Rectal smooth muscle tissue (tissue), 1 donor: ENCODE results near the gene NPAT.

Experiments used
- H3K27ac ChIP-seq: one replicate; pipeline ENCODE4 v1.7.0; 2013; ENCODE audit warnings: low read depth, low read length, inconsistent platforms
- H3K27me3 ChIP-seq: one replicate; pipeline ENCODE4 v1.7.0; 2013; ENCODE audit warnings: low read length; ENCODE audit not compliant: control insufficient read depth, insufficient read depth
- H3K36me3 ChIP-seq: one replicate; pipeline ENCODE4 v1.7.0; 2013; ENCODE audit warnings: low read length; ENCODE audit not compliant: control insufficient read depth, insufficient read depth
- H3K4me1 ChIP-seq: one replicate; pipeline ENCODE4 v1.7.0; 2013; ENCODE audit warnings: low read length; ENCODE audit not compliant: control insufficient read depth, insufficient read depth
- H3K4me3 ChIP-seq: one replicate; pipeline ENCODE4 v1.7.0; 2013; ENCODE audit warnings: low read length
- H3K9ac ChIP-seq: one replicate; pipeline ENCODE4 v1.7.0; 2013; ENCODE audit warnings: low read length

Gene NPAT

GRCh38 chr11:108228251-108228650, 5.8 kb upstream of the NPAT start:
- Histone ChIP-seq H3K4me3 (no peak overlapping the region), H3K4me1 (peaks cover 9% of the 10 kb centered on the region), H3K27me3 (no peaks in the 10 kb centered on the region), H3K36me3 (peaks cover 6% of the 10 kb centered on the region), H3K9ac (no peak overlapping the region), H3K27ac (no peak overlapping the region)

GRCh38 chr11:108226036-108226435, 3.6 kb upstream of the NPAT start:
- Histone ChIP-seq H3K36me3 (peaks cover 3% of the 10 kb centered on the region), H3K4me3 (no peak overlapping the region), H3K9ac (no peak overlapping the region), H3K4me1 (peaks cover 11% of the 10 kb centered on the region), H3K27ac (no peak overlapping the region), H3K27me3 (no peaks in the 10 kb centered on the region)

- peaks cover 11% of the 10 kb centered on the region for H3K4me1 ChIP-seq
- no peaks in the 10 kb centered on the region for H3K27me3 ChIP-seq
- peaks cover 3% of the 10 kb centered on the region for H3K36me3 ChIP-seq
- peak overlapping the region; percentile 32 for H3K4me3 ChIP-seq
- no peak overlapping the region for H3K9ac ChIP-seq
- peak overlapping the region; percentile 27 for H3K27ac ChIP-seq
Measured at GRCh38 chr11:108224911-108225786, 2.7 kb upstream of the NPAT start.

- Histone ChIP-seq H3K4me3 (peak overlapping the region; percentile 93), H3K9ac (no peak overlapping the region), H3K36me3 (no peaks in the 10 kb centered on the region), H3K27me3 (no peaks in the 10 kb centered on the region), H3K4me1 (peaks cover 11% of the 10 kb centered on the region), H3K27ac (peak overlapping the region; percentile 86)
Measured at GRCh38 chr11:108224366-108224765, 1.9 kb upstream of the NPAT start.

GRCh38 chr11:108223348-108224149, 1.1 kb upstream of the NPAT start:
- no peaks in the 10 kb centered on the region for H3K36me3 ChIP-seq
- H3K4me1 ChIP-seq, result peaks cover 11% of the 10 kb centered on the region
- peak overlapping the region; percentile 93 for H3K4me3 ChIP-seq
- peak overlapping the region; percentile 86 for H3K27ac ChIP-seq
- H3K9ac ChIP-seq, result peak overlapping the region; percentile 42
- H3K27me3 ChIP-seq, result no peaks in the 10 kb centered on the region

GRCh38 chr11:108221911-108222573, 396 bp downstream of the NPAT start:
- H3K36me3 ChIP-seq, result no peaks in the 10 kb centered on the region
- peak overlapping the region; percentile 66 for H3K9ac ChIP-seq
- H3K4me3 ChIP-seq, result peak overlapping the region; percentile 81
- H3K4me1 ChIP-seq, result peaks cover 11% of the 10 kb centered on the region
- H3K27ac ChIP-seq, result peak overlapping the region; percentile 83
- H3K27me3 ChIP-seq, result no peaks in the 10 kb centered on the region

- peak overlapping the region; percentile 66 for H3K9ac ChIP-seq
- no peaks in the 10 kb centered on the region for H3K36me3 ChIP-seq
- H3K4me1 ChIP-seq, result peaks cover 11% of the 10 kb centered on the region
- peak overlapping the region; percentile 83 for H3K27ac ChIP-seq
- H3K27me3 ChIP-seq, result no peaks in the 10 kb centered on the region
- H3K4me3 ChIP-seq, result peak overlapping the region; percentile 81
Measured at GRCh38 chr11:108221371-108221770, 1.1 kb downstream of the NPAT start.

GRCh38 chr11:108220721-108221336, 1.6 kb downstream of the NPAT start:
- Histone ChIP-seq H3K27ac (no peak overlapping the region), H3K4me1 (peaks cover 11% of the 10 kb centered on the region), H3K4me3 (no peak overlapping the region), H3K36me3 (no peaks in the 10 kb centered on the region), H3K9ac (no peak overlapping the region), H3K27me3 (no peaks in the 10 kb centered on the region)

- H3K4me3 ChIP-seq, result no peak overlapping the region
- H3K36me3 ChIP-seq, result no peaks in the 10 kb centered on the region
- H3K27me3 ChIP-seq, result no peaks in the 10 kb centered on the region
- H3K4me1 ChIP-seq, result peaks cover 8% of the 10 kb centered on the region
- H3K9ac ChIP-seq, result no peak overlapping the region
- H3K27ac ChIP-seq, result no peak overlapping the region
Measured at GRCh38 chr11:108218912-108219783, 3.3 kb downstream of the NPAT start.

GRCh38 chr11:108218455-108218854, 4.0 kb downstream of the NPAT start:
- Histone ChIP-seq H3K36me3 (no peaks in the 10 kb centered on the region), H3K9ac (no peak overlapping the region), H3K4me3 (no peak overlapping the region), H3K27me3 (no peaks in the 10 kb centered on the region), H3K4me1 (peaks cover 3% of the 10 kb centered on the region), H3K27ac (no peak overlapping the region)

GRCh38 chr11:108216988-108217387, 5.5 kb downstream of the NPAT start:
- H3K4me3 ChIP-seq, result no peak overlapping the region
- no peaks in the 10 kb centered on the region for H3K27me3 ChIP-seq
- H3K9ac ChIP-seq, result no peak overlapping the region
- H3K4me1 ChIP-seq, result peaks cover 3% of the 10 kb centered on the region
- no peaks in the 10 kb centered on the region for H3K36me3 ChIP-seq
- H3K27ac ChIP-seq, result no peak overlapping the region
